H9 (cell line): ENCODE results near the gene ZFPL1. TPM values are rescaled to one million over a fixed set of nuclear protein-coding genes. Genes with fewer than 3 reads are reported as not detected.

Experiments used
- DNase-seq: peaks from one replicate; pipeline ENCODE4 v3.0.0-alpha.2; 2017
- H2AFZ ChIP-seq: one replicate; pipeline ENCODE4 v1.6.1; 2013; ENCODE audit warnings: mild to moderate bottlenecking, low read length, control low read depth, moderate library complexity
- H2AK5ac ChIP-seq: 2 replicates; pipeline ENCODE4 v1.6.1; 2013; ENCODE audit warnings: low read length, control low read depth, mixed read lengths; ENCODE audit not compliant: insufficient read length
- H2BK120ac ChIP-seq: one replicate; pipeline ENCODE4 v1.6.1; 2013; ENCODE audit warnings: low read depth, mild to moderate bottlenecking, low read length, control low read depth, inconsistent platforms; ENCODE audit not compliant: poor library complexity, severe bottlenecking
- H2BK12ac ChIP-seq: 2 replicates; pipeline ENCODE4 v1.6.1; 2013; ENCODE audit warnings: low read length, control low read depth, mixed read lengths, low read depth; ENCODE audit not compliant: insufficient read length
- H2BK15ac ChIP-seq: 2 replicates; pipeline ENCODE4 v1.6.1; 2013; ENCODE audit warnings: low read depth, low read length, control low read depth
- H2BK20ac ChIP-seq: one replicate; pipeline ENCODE4 v1.6.1; 2013; ENCODE audit warnings: low read depth, mild to moderate bottlenecking, low read length, control low read depth, inconsistent platforms; ENCODE audit not compliant: poor library complexity, severe bottlenecking
- H2BK5ac ChIP-seq: 2 replicates; pipeline ENCODE4 v1.6.1; 2013; ENCODE audit warnings: low read length, control low read depth, mixed read lengths; ENCODE audit not compliant: insufficient read length
- H3K14ac ChIP-seq: 2 replicates; pipeline ENCODE4 v1.6.1; 2013; ENCODE audit warnings: low read length, control low read depth; ENCODE audit not compliant: insufficient read depth
- H3K18ac ChIP-seq: 2 replicates; pipeline ENCODE4 v1.6.1; 2013; ENCODE audit warnings: low read depth, mild to moderate bottlenecking, mixed read lengths, low read length, control low read depth; ENCODE audit not compliant: insufficient read length
- H3K23ac ChIP-seq: 2 replicates; pipeline ENCODE4 v1.6.1; 2013; ENCODE audit warnings: low read length, control low read depth, mixed read lengths, low read depth; ENCODE audit not compliant: insufficient read length
- H3K23me2 ChIP-seq: 2 replicates; pipeline ENCODE4 v1.6.1; 2013; ENCODE audit warnings: low read depth, mild to moderate bottlenecking, mixed read lengths, low read length, control low read depth; ENCODE audit not compliant: insufficient read length, poor library complexity, severe bottlenecking
- H3K27ac ChIP-seq: 2 replicates; pipeline ENCODE4 v1.5.1; 2013; ENCODE audit warnings: low read length, control low read depth, mixed read lengths, low read depth; ENCODE audit not compliant: insufficient read length
- H3K27me3 ChIP-seq: 2 replicates; pipeline ENCODE4 v1.6.1; 2013; ENCODE audit warnings: low read length, control low read depth, inconsistent platforms; ENCODE audit not compliant: insufficient read depth
- H3K4ac ChIP-seq: 2 replicates; pipeline ENCODE4 v1.6.1; 2013; ENCODE audit warnings: low read depth, mild to moderate bottlenecking, control low read depth, inconsistent platforms, low read length, moderate library complexity
- H3K4me1 ChIP-seq: 2 replicates; pipeline ENCODE4 v1.6.1; 2013; ENCODE audit warnings: low read length, control low read depth, inconsistent platforms; ENCODE audit not compliant: insufficient read depth
- H3K4me2 ChIP-seq: 2 replicates; pipeline ENCODE4 v1.6.1; 2013; ENCODE audit warnings: low read length, control low read depth, mixed read lengths; ENCODE audit not compliant: insufficient read length, insufficient read depth
- H3K56ac ChIP-seq: 2 replicates; pipeline ENCODE4 v1.6.1; 2013; ENCODE audit warnings: low read depth, mild to moderate bottlenecking, mixed read lengths, low read length, control low read depth; ENCODE audit not compliant: insufficient read length
- H3K79me1 ChIP-seq: 2 replicates; pipeline ENCODE4 v1.6.1; 2013; ENCODE audit warnings: low read depth, mild to moderate bottlenecking, moderate library complexity, low read length, control low read depth, inconsistent platforms; ENCODE audit not compliant: insufficient read depth, poor library complexity, severe bottlenecking
- H3K79me2 ChIP-seq: 2 replicates; pipeline ENCODE4 v1.6.1; 2013; ENCODE audit warnings: low read length, control low read depth, inconsistent platforms; ENCODE audit not compliant: insufficient read depth
- H3K9ac ChIP-seq: 2 replicates; pipeline ENCODE4 v1.6.1; 2013; ENCODE audit warnings: low read length, control low read depth, mixed read lengths; ENCODE audit not compliant: insufficient read length; ENCODE audit errors: extremely low read depth
- H3K9me3 ChIP-seq: one replicate; pipeline ENCODE4 v1.6.1; 2013; ENCODE audit warnings: low read depth, low read length, inconsistent platforms; ENCODE audit not compliant: control insufficient read depth
- H3T11ph ChIP-seq: one replicate; pipeline ENCODE4 v1.6.1; 2013; ENCODE audit warnings: mild to moderate bottlenecking, low read length, control low read depth, inconsistent platforms
- H4K20me1 ChIP-seq: one replicate; pipeline ENCODE4 v1.6.1; 2013; ENCODE audit not compliant: control insufficient read depth, insufficient read length, insufficient read depth
- H4K5ac ChIP-seq: 2 replicates; pipeline ENCODE4 v1.6.1; 2013; ENCODE audit warnings: low read depth, mild to moderate bottlenecking, mixed read lengths, low read length, control low read depth; ENCODE audit not compliant: insufficient read length
- H4K8ac ChIP-seq: replicated peaks from 2 replicates; pipeline ENCODE4 v1.6.1; 2013; ENCODE audit warnings: low read length, control low read depth, mixed read lengths, low read depth; ENCODE audit not compliant: insufficient read length
- H4K91ac ChIP-seq: 2 replicates; pipeline ENCODE4 v1.6.1; 2013; ENCODE audit warnings: low read depth, mild to moderate bottlenecking, moderate library complexity, mixed read lengths, low read length, control low read depth; ENCODE audit not compliant: insufficient read length
- H3K27ac Mint-ChIP-seq, 3 experiments: 2 replicates in 2 of 3; 3 replicates in 1 of 3; pipeline ENCODE4 v1.8.0; 2020 to 2021; ENCODE audit warnings: mixed read lengths in 3 of 3, mild to moderate bottlenecking in 1 of 3, moderate library complexity in 1 of 3
- H3K27me3 Mint-ChIP-seq: 2 replicates; pipeline ENCODE4 v1.8.0; 2021; ENCODE audit warnings: low read depth, mild to moderate bottlenecking, moderate library complexity, mixed read lengths
- H3K36me3 Mint-ChIP-seq, 3 experiments: 2 replicates in 2 of 3; 3 replicates in 1 of 3; pipeline ENCODE4 v1.8.0; 2020 to 2021; ENCODE audit warnings: low read depth in 3 of 3, mixed read lengths in 3 of 3; ENCODE audit not compliant: insufficient read depth in 1 of 3
- H3K4me1 Mint-ChIP-seq, 2 experiments: 2 replicates each; pipeline ENCODE4 v1.8.0; 2020; ENCODE audit warnings: mixed read lengths in 2 of 2
- H3K4me3 Mint-ChIP-seq, 2 experiments: 2 replicates in 1 of 2; 3 replicates in 1 of 2; pipeline ENCODE4 v1.8.0; 2020 to 2021; ENCODE audit warnings: mild to moderate bottlenecking in 2 of 2, mixed read lengths in 2 of 2, moderate library complexity in 1 of 2
- H3K9me3 Mint-ChIP-seq, 2 experiments: 2 replicates in 1 of 2; 3 replicates in 1 of 2; pipeline ENCODE4 v1.8.0; 2020; ENCODE audit warnings: mild to moderate bottlenecking in 2 of 2, mixed read lengths in 2 of 2, moderate library complexity in 1 of 2
- CTCF ChIP-seq: fragments of 200-600 bp; sonication (generic); conservative IDR thresholded peaks from 3 replicates; pipeline ENCODE4 v1.8.0; 2021; ENCODE audit warnings: antibody characterized with exemption, mild to moderate bottlenecking
- WGBS: extraction: QIAGEN DNeasy Blood & Tissue Kit; methylation state at CpG from one replicate; pipeline ENCODE4 v1.1.7; 2013; ENCODE audit warnings: missing lambda C conversion rate, low lambda C conversion rate, mixed read lengths; ENCODE audit not compliant: insufficient read length; ENCODE audit errors: extremely low coverage; 5-methylcytosine and 5-hydroxymethylcytosine counted together
- total RNA-seq: library from RNA; stranded (reverse); gene quantifications from 2 replicates; pipeline ENCODE4 v1.2.1, GENCODE V29; 2021

The ZFPL1 gene
- total RNA-seq, 1 experiment from 2014 or later, result 24.2 TPM

DNA sequence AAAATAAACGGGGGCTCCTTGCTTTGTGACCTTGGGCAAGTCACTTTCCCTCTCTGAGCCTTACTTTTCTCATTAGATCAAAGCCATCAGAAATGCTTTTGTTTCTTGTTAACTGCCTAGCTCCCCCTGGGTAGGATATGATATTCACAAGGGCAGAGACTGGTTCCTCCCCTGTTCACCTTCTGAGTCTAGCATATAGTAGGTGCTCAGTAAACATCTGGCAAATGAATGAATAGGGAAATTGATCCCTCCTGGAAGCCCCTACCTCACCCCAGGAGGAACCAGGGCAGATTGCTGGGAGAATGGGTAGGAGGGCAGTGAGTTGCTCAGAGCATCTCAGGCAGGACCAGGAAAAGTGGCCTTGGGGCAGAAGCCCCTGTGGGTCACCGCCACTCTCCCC lies 49.6 kb upstream of the ZFPL1 start:
- no peak for TF ChIP-seq CTCF
- Histone ChIP-seq H3K9ac (no peak overlapping the region), H3K79me1 (no peaks in the 10 kb centered on the region), H3K4me2 (no peak overlapping the region), H3T11ph (no peak overlapping the region), H3K4ac (no peak overlapping the region), H4K20me1 (no peaks in the 10 kb centered on the region), H2BK12ac (no peak overlapping the region), H3K27me3 (no peaks in the 10 kb centered on the region), H4K5ac (no peak overlapping the region), H2BK20ac (no peak overlapping the region), H2AK5ac (no peak overlapping the region), H3K23ac (no peak overlapping the region), H3K4me1 (no peaks in the 10 kb centered on the region), H2AFZ (no peak overlapping the region), H3K27ac (no peak overlapping the region), H3K23me2 (no peaks in the 10 kb centered on the region), H2BK120ac (no peak overlapping the region), H3K56ac (no peak overlapping the region), H3K18ac (no peak overlapping the region), H3K79me2 (no peaks in the 10 kb centered on the region), H2BK5ac (no peak overlapping the region), H2BK15ac (no peak overlapping the region), H3K14ac (no peak overlapping the region), H4K91ac (no peak overlapping the region), H4K8ac (no peak overlapping the region), H3K9me3 (no peaks in the 10 kb centered on the region)
- no peaks in the 10 kb centered on the region for H3K9me3 Mint-ChIP-seq
- no CpG with 5 or more reads among the region's 2 CpGs for WGBS
- DNase-seq, result no peak
- no peaks in the 10 kb centered on the region for H3K27me3 Mint-ChIP-seq
- H3K4me1 Mint-ChIP-seq, result no peaks in the 10 kb centered on the region
- H3K4me3 Mint-ChIP-seq, result no peak overlapping the region
- H3K27ac Mint-ChIP-seq, result no peak overlapping the region
- H3K36me3 Mint-ChIP-seq, result peaks cover 0 to 28% (median 4%) of the 10 kb centered on the region in 3 experiments; a peak in 3 of 7 replicates
